ENCODE data around the gene DYRK1A.

DYRK1A gene

GRCh38 chr21:37553078-37553481 lies 186.5 kb downstream of the DYRK1A start:
- no peak for ATAC-seq (ENCODE audit: low read depth)
- Histone ChIP-seq H3K27ac (ENCODE audit: poor library complexity, severe bottlenecking) (no peak overlapping the region), H3K4me3 (ENCODE audit: severe bottlenecking) (no peak overlapping the region), H3K27me3 (ENCODE audit: insufficient read depth, poor library complexity, severe bottlenecking) (no peaks in the 10 kb centered on the region), H3K4me1 (ENCODE audit: insufficient read depth, poor library complexity, severe bottlenecking) (no peaks in the 10 kb centered on the region), H3K36me3 (ENCODE audit: low read depth) (no peaks in the 10 kb centered on the region), H3K9me3 (ENCODE audit: severe bottlenecking) (no peaks in the 10 kb centered on the region)
- no peak for DNase-seq (ENCODE audit: low spot score)
- TF ChIP-seq, protein P1, sequence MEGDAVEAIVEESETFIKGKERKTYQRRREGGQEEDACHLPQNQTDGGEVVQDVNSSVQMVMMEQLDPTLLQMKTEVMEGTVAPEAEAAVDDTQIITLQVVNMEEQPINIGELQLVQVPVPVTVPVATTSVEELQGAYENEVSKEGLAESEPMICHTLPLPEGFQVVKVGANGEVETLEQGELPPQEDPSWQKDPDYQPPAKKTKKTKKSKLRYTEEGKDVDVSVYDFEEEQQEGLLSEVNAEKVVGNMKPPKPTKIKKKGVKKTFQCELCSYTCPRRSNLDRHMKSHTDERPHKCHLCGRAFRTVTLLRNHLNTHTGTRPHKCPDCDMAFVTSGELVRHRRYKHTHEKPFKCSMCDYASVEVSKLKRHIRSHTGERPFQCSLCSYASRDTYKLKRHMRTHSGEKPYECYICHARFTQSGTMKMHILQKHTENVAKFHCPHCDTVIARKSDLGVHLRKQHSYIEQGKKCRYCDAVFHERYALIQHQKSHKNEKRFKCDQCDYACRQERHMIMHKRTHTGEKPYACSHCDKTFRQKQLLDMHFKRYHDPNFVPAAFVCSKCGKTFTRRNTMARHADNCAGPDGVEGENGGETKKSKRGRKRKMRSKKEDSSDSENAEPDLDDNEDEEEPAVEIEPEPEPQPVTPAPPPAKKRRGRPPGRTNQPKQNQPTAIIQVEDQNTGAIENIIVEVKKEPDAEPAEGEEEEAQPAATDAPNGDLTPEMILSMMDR (IDR thresholded peaks at IDR 0.05; ENCODE audit: poor library complexity, severe bottlenecking), result no peak

- Histone ChIP-seq H3K9me3 (ENCODE audit: severe bottlenecking) (no peaks in the 10 kb centered on the region), H3K27ac (ENCODE audit: poor library complexity, severe bottlenecking) (no peak overlapping the region), H3K36me3 (ENCODE audit: low read depth) (no peaks in the 10 kb centered on the region), H3K4me1 (ENCODE audit: insufficient read depth, poor library complexity, severe bottlenecking) (no peaks in the 10 kb centered on the region), H3K27me3 (ENCODE audit: insufficient read depth, poor library complexity, severe bottlenecking) (no peaks in the 10 kb centered on the region), H3K4me3 (ENCODE audit: severe bottlenecking) (no peak overlapping the region)
- TF ChIP-seq, protein P1 (IDR thresholded peaks at IDR 0.05; ENCODE audit: poor library complexity, severe bottlenecking), result no peak
- no peak for DNase-seq (ENCODE audit: low spot score)
- no peak for ATAC-seq (ENCODE audit: low read depth)
Measured at GRCh38 chr21:37554661-37555379, 188.2 kb downstream of the DYRK1A start.

DNA sequence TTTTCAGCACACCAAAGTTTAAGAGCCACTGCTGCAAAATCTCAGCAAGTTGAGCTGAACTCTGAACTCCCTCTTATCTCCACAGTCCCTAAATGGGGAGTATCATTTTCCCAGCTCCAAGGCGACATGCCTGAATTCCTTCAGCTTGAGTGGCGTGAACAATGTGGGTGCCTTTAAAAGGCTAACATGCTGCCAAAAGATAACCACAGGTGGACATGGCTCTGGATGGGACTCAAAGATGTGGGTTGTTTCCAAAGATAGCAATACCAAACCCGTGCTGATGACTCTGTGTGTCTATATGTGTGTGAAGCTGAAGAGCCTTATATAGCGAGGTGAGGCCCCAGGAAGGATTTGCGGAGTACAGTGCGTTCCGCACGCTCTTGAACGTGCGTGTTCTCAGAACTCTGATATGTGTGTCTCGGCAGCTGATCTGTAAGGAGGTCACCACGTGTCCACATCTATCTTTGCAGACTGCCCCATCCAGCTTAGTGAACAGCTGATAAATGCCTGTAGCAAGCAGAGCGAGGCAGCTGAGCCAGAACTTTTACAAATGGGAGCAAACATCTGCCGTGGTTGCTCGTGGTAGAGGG lies 189.2 kb downstream of the DYRK1A start:
- TF ChIP-seq, protein P1 (IDR thresholded peaks at IDR 0.05; ENCODE audit: poor library complexity, severe bottlenecking), result no peak
- Histone ChIP-seq H3K9me3 (ENCODE audit: severe bottlenecking) (no peaks in the 10 kb centered on the region), H3K4me3 (ENCODE audit: severe bottlenecking) (no peak overlapping the region), H3K4me1 (ENCODE audit: insufficient read depth, poor library complexity, severe bottlenecking) (no peaks in the 10 kb centered on the region), H3K27me3 (ENCODE audit: insufficient read depth, poor library complexity, severe bottlenecking) (no peaks in the 10 kb centered on the region), H3K27ac (ENCODE audit: poor library complexity, severe bottlenecking) (no peak overlapping the region), H3K36me3 (ENCODE audit: low read depth) (no peaks in the 10 kb centered on the region)
- no peak for ATAC-seq (ENCODE audit: low read depth)
- DNase-seq (ENCODE audit: low spot score), result no peak

- ATAC-seq (ENCODE audit: low read depth), result no peak
- Histone ChIP-seq H3K36me3 (ENCODE audit: low read depth) (no peaks in the 10 kb centered on the region), H3K4me3 (ENCODE audit: severe bottlenecking) (no peak overlapping the region), H3K27ac (ENCODE audit: poor library complexity, severe bottlenecking) (no peak overlapping the region), H3K27me3 (ENCODE audit: insufficient read depth, poor library complexity, severe bottlenecking) (no peaks in the 10 kb centered on the region), H3K4me1 (ENCODE audit: insufficient read depth, poor library complexity, severe bottlenecking) (no peaks in the 10 kb centered on the region), H3K9me3 (ENCODE audit: severe bottlenecking) (no peaks in the 10 kb centered on the region)
- no peak for DNase-seq (ENCODE audit: low spot score)
- TF ChIP-seq, protein P1 (IDR thresholded peaks at IDR 0.05; ENCODE audit: poor library complexity, severe bottlenecking), result no peak
Measured at GRCh38 chr21:37557261-37557950, 190.8 kb downstream of the DYRK1A start.

Measured in RWPE2 (cell line).